ENCODE data around the gene IRF4.

Gene IRF4

GRCh38 chr6:444653-445275, 53.2 kb downstream of the IRF4 start:
- FAIRE-seq (no peak), DNase-seq (ENCODE audit: insufficient read length, low spot score) (no peak)
- TF ChIP-seq CTCF (IDR thresholded peaks at IDR 0.05; ENCODE audit: insufficient read depth, missing control alignments), result no peak

GRCh38 chr6:445571-446417, 54.2 kb downstream of the IRF4 start:
- TF ChIP-seq CTCF (IDR thresholded peaks at IDR 0.05; ENCODE audit: insufficient read depth, missing control alignments), result no peak
- DNase-seq (ENCODE audit: insufficient read length, low spot score) (no peak), FAIRE-seq (no peak)

- DNase-seq (ENCODE audit: insufficient read length, low spot score) (no peak), FAIRE-seq (no peak)
- no peak for TF ChIP-seq CTCF (IDR thresholded peaks at IDR 0.05; ENCODE audit: insufficient read depth, missing control alignments)
Measured at GRCh38 chr6:446418-447366, 55.1 kb downstream of the IRF4 start.

- no peak for DNase-seq (ENCODE audit: insufficient read length, low spot score)
- no peak for FAIRE-seq
- TF ChIP-seq CTCF (IDR thresholded peaks at IDR 0.05; ENCODE audit: insufficient read depth, missing control alignments), result no peak
Measured at GRCh38 chr6:447381-448165, 56.0 kb downstream of the IRF4 start.

- DNase-seq (ENCODE audit: insufficient read length, low spot score), result no peak
- no peak for FAIRE-seq
- TF ChIP-seq CTCF (IDR thresholded peaks at IDR 0.05; ENCODE audit: insufficient read depth, missing control alignments), result no peak
Measured at GRCh38 chr6:448296-449056, 56.9 kb downstream of the IRF4 start.

GRCh38 chr6:449057-449430, 57.5 kb downstream of the IRF4 start:
- FAIRE-seq (no peak), DNase-seq (ENCODE audit: insufficient read length, low spot score) (no peak)
- TF ChIP-seq CTCF (IDR thresholded peaks at IDR 0.05; ENCODE audit: insufficient read depth, missing control alignments), result no peak

All from D721Med (cell line).